Bronchial epithelial cell (primary cell): ENCODE results near the gene MAPK7. TPM values are rescaled to one million over a fixed set of nuclear protein-coding genes. Genes with fewer than 3 reads are reported as not detected.
A peak's percentile ranks its signal among the peaks of the same experiment; 100 is the strongest.

Experiments
- DNase-seq: peaks from one replicate; pipeline ENCODE4 v3.0.0-alpha.2; 2010; ENCODE audit warnings: low read depth
- FAIRE-seq: peaks from 2 replicates; lab custom pipeline; 2011; peaks lifted over from hg19 to GRCh38; lab: Jason Lieb, UNC
- H3K27me3 ChIP-seq: 2 replicates; pipeline ENCODE4 v1.5.1; 2011; ENCODE audit warnings: low read length; ENCODE audit not compliant: control insufficient read depth, insufficient read depth
- H3K36me3 ChIP-seq: 2 replicates; pipeline ENCODE4 v1.5.1; 2011; ENCODE audit warnings: low read length; ENCODE audit not compliant: control insufficient read depth, insufficient read depth
- H3K4me3 ChIP-seq: 2 replicates; pipeline ENCODE4 v1.5.1; 2011; ENCODE audit warnings: mild to moderate bottlenecking, low read depth, low read length, control low read depth
- CTCF ChIP-seq: IDR thresholded peaks from 2 replicates; pipeline ENCODE4 v1.5.1; 2011; ENCODE audit warnings: mild to moderate bottlenecking, moderate library complexity, low read length, control low read depth, inconsistent platforms; ENCODE audit not compliant: insufficient read depth, severe bottlenecking
- total RNA-seq: library from RNA; depleted of rRNA; stranded (reverse); fragments of >200 nt; gene quantifications from 2 replicates; pipeline ENCODE4 v1.2.1, GENCODE V29; 2014

The MAPK7 gene
- total RNA-seq, 1 donor from 2014 or later, result 6.8 TPM

- TF ChIP-seq CTCF, result no peak
- FAIRE-seq, result no peak
- Histone ChIP-seq H3K36me3 (peaks cover 4% of the 10 kb centered on the region), H3K4me3 (no peak overlapping the region), H3K27me3 (no peaks in the 10 kb centered on the region)
- DNase-seq, result no peak
Observed at GRCh38 chr17:19359151-19359550, 19.1 kb upstream of the MAPK7 start.

DNA sequence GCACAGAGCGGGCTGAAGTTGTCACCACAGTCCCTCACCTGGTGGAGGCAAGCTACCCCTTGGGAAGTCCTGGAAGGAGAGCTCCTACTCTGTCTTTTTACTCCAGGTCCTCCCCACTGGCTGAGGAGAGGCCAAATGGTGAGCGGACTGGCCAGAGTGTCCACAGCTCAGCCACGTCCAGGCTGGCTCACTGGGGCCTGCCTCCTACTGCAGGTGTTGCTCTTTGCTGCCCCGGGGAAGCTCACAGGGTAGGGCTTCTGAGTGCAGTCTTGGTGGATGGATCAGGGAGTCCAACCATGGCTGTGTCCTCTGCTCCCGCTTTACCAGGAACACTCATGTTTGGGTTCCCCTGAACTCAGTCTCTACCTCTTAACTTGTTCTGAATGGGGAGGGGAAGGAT lies 18.4 kb upstream of the MAPK7 start:
- no peak for TF ChIP-seq CTCF
- FAIRE-seq, result peak; percentile 84

DNA sequence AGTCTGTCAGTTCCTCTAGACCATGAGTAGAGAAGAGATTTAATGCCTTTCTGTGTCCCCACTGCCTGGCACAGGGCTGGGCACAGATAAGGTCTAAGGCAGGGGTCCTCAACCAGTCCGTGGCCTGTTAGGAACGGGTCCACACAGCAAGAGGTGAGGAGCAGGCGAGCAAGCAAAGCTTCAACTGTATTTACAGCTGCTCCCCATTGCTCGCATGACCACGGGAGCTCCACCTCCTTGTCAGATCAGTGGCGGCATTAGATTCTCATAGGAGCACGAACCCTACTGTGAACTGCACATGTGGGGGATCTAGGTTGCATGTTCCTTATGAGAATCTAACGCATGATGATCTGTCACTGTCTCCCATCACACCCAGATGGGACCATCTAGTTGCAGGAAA lies 17.5 kb upstream of the MAPK7 start:
- FAIRE-seq (no peak), DNase-seq (no peak)
- Histone ChIP-seq H3K27me3 (no peaks in the 10 kb centered on the region), H3K36me3 (peaks cover 4% of the 10 kb centered on the region), H3K4me3 (no peak overlapping the region)
- no peak for TF ChIP-seq CTCF

More for the DNA sequence above, 18.4 kb upstream of the MAPK7 start:
- Histone ChIP-seq H3K27me3 (no peaks in the 10 kb centered on the region), H3K36me3 (peaks cover 4% of the 10 kb centered on the region), H3K4me3 (no peak overlapping the region)
- DNase-seq, result no peak

- TF ChIP-seq CTCF, result no peak
- Histone ChIP-seq H3K4me3 (no peak overlapping the region), H3K36me3 (peaks cover 4% of the 10 kb centered on the region), H3K27me3 (no peaks in the 10 kb centered on the region)
- no peak for DNase-seq
- no peak for FAIRE-seq
Observed at GRCh38 chr17:19361326-19361725, 17.0 kb upstream of the MAPK7 start.

DNA sequence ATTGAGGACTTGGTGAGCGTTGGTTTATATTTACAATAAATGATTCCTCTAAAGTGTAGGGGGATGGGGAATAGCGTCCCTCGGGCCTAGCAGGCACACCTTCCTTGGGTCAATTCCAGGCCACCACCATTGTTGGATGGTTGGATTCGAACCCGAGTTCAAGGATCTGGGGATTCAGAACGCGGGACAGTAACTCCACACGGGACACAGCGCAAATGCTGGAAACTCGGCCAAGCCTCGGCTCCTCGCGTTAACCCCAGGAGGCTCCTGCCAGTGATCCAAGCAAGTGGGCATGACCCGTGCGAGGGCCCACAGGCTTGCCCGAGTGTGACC lies 16.4 kb upstream of the MAPK7 start:
- Histone ChIP-seq H3K36me3 (peaks cover 4% of the 10 kb centered on the region), H3K4me3 (peak overlapping the region; percentile 76), H3K27me3 (no peaks in the 10 kb centered on the region)
- no peak for TF ChIP-seq CTCF
- FAIRE-seq, result no peak
- DNase-seq, result no peak
